RWPE2 (cell line): ENCODE results near the gene RCC1.
A peak's percentile ranks its signal among the peaks of the same experiment; 100 is the strongest.
"Not testable (repeated sequence)": the region's sequence is repeated elsewhere in the genome, so short reads cannot be mapped to it uniquely, and the experiment has no call there.

Experiments
- ATAC-seq: fragments of 200-7000 bp; cut with Tn5 transposase; 3 replicates; pipeline ENCODE4 v1.9.1; 2021; ENCODE audit warnings: low read depth
- DNase-seq: peaks from one replicate; pipeline ENCODE4 v3.0.0-alpha.2; 2020; ENCODE audit warnings: low spot score
- H3K27ac ChIP-seq: fragments of 450-650 bp; 2 replicates; pipeline ENCODE4 v1.5.1; 2017; ENCODE audit warnings: mild to moderate bottlenecking; ENCODE audit not compliant: poor library complexity, severe bottlenecking
- H3K27me3 ChIP-seq: fragments of 250-450 bp; sonication (Bioruptor Pico); 2 replicates; pipeline ENCODE4 v1.5.1; 2021; ENCODE audit warnings: mild to moderate bottlenecking, moderate library complexity; ENCODE audit not compliant: insufficient read depth, poor library complexity, severe bottlenecking
- H3K36me3 ChIP-seq: fragments of 250-450 bp; sonication (Bioruptor Pico); 2 replicates; pipeline ENCODE4 v1.5.1; 2020; ENCODE audit warnings: low read depth, mild to moderate bottlenecking, moderate library complexity
- H3K4me1 ChIP-seq: fragments of 250-450 bp; sonication (Bioruptor Pico); 2 replicates; pipeline ENCODE4 v1.5.1; 2021; ENCODE audit warnings: mild to moderate bottlenecking, moderate library complexity; ENCODE audit not compliant: insufficient read depth, poor library complexity, severe bottlenecking
- H3K4me3 ChIP-seq: fragments of 250-450 bp; sonication (Bioruptor Pico); 2 replicates; pipeline ENCODE4 v1.5.1; 2021; ENCODE audit warnings: mild to moderate bottlenecking, moderate library complexity; ENCODE audit not compliant: severe bottlenecking
- H3K9me3 ChIP-seq: fragments of 250-450 bp; sonication (Bioruptor Pico); 2 replicates; pipeline ENCODE4 v1.5.1; 2021; ENCODE audit warnings: mild to moderate bottlenecking, moderate library complexity; ENCODE audit not compliant: severe bottlenecking
- TF ChIP-seq, protein P1 (sequence below): fragments of 450-650 bp; IDR thresholded peaks from one replicate; pipeline ENCODE4 v1.5.1; 2017; ENCODE audit warnings: mild to moderate bottlenecking, moderate library complexity; ENCODE audit not compliant: poor library complexity, severe bottlenecking

Gene RCC1

DNA sequence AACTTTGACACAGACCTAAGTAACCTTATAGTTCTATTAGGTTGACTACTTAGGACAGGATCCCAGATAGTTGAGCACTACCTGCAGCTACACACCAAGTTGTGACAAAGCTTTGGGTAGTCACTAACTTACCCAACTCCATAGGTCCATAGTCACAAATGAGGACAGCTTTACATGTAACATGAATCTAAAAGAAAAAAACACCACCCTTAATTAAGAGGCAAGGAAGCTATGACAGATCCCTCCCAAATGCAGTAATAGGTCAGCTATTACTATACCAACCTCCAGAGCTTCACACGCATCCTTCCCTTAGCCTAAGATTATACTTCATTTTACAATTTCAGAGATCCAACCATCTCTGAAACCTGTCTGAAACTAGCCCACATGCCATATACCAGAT is 73.6 kb downstream of the RCC1 start:
- ATAC-seq (no peak), DNase-seq (no peak)
- Histone ChIP-seq H3K9me3 (no peaks in the 10 kb centered on the region), H3K27ac (peak overlapping the region; percentile 90), H3K4me1 (peaks cover 5% of the 10 kb centered on the region), H3K27me3 (no peaks in the 10 kb centered on the region), H3K4me3 (no peak overlapping the region), H3K36me3 (peaks cover 56% of the 10 kb centered on the region)
- TF ChIP-seq, protein P1, sequence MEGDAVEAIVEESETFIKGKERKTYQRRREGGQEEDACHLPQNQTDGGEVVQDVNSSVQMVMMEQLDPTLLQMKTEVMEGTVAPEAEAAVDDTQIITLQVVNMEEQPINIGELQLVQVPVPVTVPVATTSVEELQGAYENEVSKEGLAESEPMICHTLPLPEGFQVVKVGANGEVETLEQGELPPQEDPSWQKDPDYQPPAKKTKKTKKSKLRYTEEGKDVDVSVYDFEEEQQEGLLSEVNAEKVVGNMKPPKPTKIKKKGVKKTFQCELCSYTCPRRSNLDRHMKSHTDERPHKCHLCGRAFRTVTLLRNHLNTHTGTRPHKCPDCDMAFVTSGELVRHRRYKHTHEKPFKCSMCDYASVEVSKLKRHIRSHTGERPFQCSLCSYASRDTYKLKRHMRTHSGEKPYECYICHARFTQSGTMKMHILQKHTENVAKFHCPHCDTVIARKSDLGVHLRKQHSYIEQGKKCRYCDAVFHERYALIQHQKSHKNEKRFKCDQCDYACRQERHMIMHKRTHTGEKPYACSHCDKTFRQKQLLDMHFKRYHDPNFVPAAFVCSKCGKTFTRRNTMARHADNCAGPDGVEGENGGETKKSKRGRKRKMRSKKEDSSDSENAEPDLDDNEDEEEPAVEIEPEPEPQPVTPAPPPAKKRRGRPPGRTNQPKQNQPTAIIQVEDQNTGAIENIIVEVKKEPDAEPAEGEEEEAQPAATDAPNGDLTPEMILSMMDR = no peak

DNA sequence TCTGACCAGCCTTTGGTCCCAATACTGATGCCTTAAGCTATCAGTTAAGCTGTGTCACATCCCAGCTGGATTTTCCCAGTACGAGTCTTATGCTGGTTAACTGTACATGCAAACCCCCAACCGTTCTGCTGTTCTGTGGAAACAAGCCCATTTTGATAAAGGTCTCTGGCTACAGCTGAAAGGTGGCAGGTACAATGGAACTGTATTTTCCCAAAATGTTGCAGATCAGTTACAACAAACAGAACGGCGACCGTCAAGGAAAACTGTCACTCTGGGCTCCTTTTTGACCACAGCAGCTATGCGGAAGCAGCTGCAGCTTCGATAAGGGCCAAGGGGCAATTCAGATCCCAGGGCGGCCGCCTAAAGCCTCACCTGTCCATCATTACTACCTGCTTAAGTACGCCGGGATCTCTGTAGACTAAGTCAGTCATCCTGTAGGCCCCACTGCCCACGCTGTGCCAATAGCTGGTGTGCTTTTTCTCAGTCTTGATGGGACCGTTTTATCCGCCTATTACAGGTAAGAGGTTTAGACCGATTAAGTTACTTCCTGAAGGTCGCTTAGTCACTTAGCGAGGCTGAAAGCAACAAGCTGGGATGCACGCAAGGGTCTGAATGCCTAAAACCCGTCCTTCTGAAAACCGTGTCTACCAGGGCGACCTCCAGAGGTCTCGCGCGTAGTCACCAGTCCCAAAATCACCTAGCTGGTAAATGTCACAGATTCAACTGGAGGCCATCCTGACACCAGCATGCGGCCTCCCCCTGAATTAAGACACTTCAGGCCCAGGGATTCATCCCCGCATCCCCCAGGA is 75.1 kb downstream of the RCC1 start:
- Histone ChIP-seq H3K36me3 (peaks cover 49% of the 10 kb centered on the region), H3K27ac (peak overlapping the region; percentile 90), H3K27me3 (no peaks in the 10 kb centered on the region), H3K4me3 (peak overlapping the region; percentile 91), H3K4me1 (no peaks in the 10 kb centered on the region), H3K9me3 (no peaks in the 10 kb centered on the region)
- ATAC-seq (no peak), DNase-seq (no peak)
- TF ChIP-seq, protein P1 = no peak

DNA sequence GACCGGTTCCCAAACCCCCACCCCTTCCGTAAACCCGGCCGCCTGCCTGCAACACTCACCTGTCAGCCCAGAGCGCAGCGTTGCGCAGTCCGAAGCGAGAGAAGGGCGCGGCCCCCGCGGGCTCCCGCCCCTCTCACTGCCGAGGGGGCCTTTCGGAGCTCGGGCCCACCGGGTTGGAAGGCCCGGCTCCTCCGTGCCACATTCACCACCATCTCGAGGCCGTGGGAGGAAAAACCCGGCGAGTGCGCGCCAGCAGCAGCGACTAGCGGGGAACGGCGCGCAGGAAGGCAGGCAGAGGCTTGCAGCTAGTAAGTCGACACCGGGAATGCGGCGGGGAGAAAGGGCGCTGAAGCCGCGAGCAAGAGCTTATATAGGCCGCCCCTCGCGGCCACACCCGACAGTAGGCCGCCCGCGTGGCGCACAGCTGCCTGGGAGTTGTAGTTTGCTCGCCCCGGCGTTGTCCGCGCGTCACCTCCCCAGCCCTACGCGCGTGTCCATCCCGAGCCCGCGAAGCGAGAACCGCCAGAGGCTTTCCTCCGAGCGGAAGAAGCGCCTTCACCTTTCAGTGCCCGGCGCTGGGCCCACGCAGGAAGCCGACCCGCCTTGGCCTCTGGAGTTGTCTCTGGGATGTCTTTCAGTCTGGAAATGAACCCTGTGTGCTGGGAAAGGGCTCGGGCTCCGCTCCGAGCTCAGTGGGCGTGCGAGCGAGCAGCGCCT is 75.8 kb downstream of the RCC1 start:
- peak overlapping the region; percentile 91 for H3K4me3 ChIP-seq
- no peaks in the 10 kb centered on the region for H3K27me3 ChIP-seq
- DNase-seq (peak; percentile 94), ATAC-seq (peak; percentile 79)
- peak overlapping the region; percentile 90 for H3K27ac ChIP-seq
- TF ChIP-seq, protein P1 = peak; percentile 9
- peaks cover 46% of the 10 kb centered on the region for H3K36me3 ChIP-seq
- H3K9me3 ChIP-seq = no peaks in the 10 kb centered on the region
- H3K4me1 ChIP-seq = no peaks in the 10 kb centered on the region

DNA sequence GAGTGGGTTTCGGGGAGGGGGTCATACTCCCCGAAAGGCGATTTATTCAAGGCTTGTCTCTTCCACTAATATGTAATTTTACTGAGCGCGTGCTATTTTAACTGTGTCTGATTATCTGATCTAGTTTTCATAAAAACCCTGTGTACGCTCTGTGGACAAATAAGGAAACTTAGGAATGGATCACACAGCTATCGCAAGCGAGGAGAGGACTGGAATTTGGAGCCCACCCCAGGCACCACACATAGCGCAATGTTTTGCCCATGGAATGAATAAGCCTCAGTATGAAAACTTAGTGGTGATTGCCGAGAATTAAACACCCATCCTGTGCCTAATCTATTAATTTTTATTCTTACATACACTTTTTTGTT is 76.4 kb downstream of the RCC1 start:
- no peak for DNase-seq
- peak overlapping the region; percentile 91 for H3K4me3 ChIP-seq
- peak; percentile 18; the same call in 1 of the 3 replicates for ATAC-seq

DNA sequence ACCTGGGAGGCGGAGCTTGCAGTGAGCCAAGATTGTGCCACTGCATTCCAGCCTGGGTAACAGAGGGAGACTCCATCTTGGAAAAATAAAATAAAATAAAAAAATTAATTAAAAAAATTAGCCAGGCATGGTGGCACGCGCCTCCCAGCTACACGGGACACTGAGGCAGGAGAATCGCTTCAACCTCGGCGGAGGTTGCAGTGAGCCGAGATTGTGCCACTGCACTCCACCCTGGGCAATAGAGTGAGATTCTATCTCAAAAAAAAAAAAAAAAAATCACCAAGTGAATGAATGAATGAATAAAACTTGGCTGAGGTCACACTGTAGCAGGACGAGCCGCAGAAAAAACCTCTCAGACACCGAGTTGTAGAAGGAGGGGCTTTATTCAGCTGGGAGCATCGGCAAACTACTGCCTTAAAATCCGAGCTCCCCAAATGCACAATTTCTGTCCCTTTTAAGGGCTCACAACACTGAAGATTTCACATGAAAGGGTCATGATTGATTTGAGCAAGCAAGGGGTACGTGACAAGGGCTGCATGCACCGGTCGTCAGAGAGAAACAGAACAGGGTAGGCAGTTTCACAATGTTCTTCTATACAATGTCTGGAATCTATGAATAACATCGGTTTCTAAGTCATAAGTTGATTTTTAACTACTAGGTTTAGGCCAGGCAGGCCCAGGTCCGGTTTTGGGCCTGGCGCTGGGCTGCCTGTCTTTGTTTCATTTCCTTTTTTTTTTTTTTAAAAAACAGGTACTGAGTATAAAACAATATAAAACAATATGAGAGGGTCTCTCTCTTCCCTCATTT is 80.9 kb downstream of the RCC1 start:
- not testable (repeated sequence) for H3K27ac ChIP-seq, DNase-seq, H3K4me1 ChIP-seq, H3K36me3 ChIP-seq, H3K27me3 ChIP-seq, H3K9me3 ChIP-seq, H3K4me3 ChIP-seq, ATAC-seq

More for the DNA sequence above, 76.4 kb downstream of the RCC1 start:
- H3K27me3 ChIP-seq = no peaks in the 10 kb centered on the region
- H3K9me3 ChIP-seq = no peaks in the 10 kb centered on the region
- peaks cover 41% of the 10 kb centered on the region for H3K36me3 ChIP-seq
- TF ChIP-seq, protein P1 = no peak
- H3K27ac ChIP-seq = peak overlapping the region; percentile 90
- H3K4me1 ChIP-seq = no peaks in the 10 kb centered on the region
